GM21717 (cell line): ENCODE data around the gene TUBGCP6.

Experiments
- ATAC-seq: cut with Tn5 transposase; IDR thresholded peaks from one replicate; pipeline ENCODE4 v1.9.1; 2021; ENCODE audit warnings: mild to moderate bottlenecking, moderate library complexity; ENCODE audit not compliant: unreplicated experiment

The TUBGCP6 gene

DNA sequence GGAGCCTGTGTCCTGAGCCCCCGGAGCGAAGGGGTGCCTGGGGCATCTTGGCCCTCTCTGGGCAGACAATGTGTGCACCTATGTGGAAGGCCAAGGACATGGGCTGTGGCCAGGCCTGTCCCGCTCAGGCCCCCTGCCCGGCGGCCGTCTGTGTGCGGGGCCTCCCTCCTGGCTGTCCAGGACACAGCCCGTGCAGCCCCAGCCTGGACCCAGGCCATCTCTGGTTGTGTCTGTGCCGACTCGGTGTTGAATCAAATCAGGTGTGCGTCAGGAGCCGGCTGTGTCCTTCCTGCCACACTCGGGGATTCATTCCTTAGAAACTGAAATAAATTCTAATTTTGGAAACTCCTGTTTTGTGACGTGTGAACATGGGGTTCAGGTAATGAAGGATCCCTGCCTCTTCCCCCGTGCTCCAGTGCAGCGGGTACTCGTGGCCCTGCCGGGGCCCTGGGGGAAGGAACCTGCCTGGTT is 45.5 kb downstream of the TUBGCP6 start:
- no peak for ATAC-seq

DNA sequence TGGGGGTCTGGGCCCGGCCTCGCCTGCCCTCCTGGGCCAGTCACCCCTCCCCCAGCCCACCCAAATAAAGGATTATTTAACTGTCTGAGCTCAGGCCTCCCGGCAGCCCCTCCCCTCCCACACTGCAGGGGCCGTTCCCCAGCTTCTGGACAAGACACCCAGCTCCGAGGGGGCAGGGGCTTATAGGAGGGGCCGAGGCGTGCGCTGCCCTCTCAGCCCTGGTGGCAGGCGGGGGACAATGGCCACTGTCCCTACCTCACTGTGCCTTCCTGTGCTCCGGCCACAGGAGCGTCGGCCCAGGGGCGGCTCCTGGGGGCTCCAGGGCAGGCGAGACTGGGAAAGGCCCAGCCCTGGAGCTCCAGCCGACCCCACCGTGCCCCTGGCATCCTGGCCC is 46.2 kb downstream of the TUBGCP6 start:
- ATAC-seq, result no peak

DNA sequence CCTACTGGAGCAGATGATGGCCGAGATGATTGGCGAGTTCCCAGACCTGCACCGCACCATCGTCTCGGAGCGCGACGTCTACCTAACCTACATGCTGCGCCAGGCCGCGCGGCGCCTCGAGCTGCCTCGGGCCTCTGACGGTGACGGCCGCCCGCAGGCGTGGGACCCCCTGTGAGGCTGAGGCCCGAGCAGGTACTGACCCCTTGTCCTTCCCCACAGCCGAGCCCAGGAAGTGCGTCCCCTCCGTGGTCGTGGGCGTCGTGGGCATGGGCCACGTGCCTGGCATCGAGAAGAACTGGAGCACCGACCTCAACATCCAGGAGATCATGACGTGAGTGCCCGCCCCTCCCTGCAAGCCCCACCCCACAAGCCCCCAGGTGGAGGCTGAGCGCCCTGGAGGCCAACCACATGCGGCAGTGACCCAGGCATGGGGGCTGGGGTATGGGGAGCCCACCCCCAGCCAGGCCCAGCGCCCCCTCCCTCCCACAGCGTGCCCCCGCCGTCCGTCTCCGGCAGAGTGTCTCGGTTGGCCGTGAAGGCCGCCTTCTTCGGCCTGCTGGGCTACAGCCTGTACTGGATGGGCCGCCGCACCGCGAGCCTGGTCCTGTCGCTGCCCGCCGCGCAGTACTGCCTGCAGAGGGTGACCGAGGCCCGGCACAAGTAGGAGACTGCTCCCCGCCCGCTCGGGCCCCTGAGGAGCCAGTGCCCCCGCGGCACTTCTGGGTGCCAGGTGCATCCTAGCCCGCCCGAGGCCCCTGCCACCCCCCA is 46.8 kb downstream of the TUBGCP6 start:
- ATAC-seq, result no peak

DNA sequence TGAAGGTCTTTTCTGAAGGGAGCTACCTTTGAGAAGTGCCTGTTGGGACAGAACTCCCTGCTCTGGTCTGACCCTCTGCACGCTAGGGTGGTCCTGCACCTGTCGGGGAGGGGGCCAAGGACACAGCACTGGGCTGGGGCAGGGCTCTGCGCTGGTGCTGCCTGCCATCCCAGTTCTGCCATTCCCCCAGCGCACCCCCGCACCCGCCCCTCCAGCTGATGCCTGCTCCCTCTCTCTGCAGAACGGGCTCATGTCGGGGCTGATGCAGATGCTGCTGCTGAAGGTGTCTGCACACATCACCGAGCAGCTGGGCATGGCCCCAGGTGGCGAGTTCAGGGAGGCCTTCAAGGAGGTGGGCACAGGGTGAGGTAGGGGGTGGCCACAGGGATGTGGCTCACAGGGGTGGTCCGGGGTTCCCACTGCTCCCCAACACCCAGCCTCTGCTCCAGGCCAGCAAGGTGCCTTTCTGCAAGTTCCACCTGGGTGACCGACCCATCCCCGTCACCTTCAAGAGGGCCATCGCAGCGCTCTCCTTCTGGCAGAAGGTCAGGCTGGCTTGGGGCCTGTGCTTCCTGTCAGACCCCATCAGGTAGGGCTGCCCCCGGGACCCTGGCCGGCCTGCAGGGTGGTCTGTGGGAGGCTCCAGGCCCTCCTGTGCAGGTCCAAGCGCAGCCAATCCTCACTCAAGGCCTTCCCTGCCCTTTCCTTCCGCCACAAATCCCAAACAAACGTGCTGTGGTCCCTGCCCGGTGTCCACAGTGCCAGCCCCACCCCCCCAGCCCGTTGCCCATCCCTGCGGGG is 47.6 kb downstream of the TUBGCP6 start:
- no peak for ATAC-seq

DNA sequence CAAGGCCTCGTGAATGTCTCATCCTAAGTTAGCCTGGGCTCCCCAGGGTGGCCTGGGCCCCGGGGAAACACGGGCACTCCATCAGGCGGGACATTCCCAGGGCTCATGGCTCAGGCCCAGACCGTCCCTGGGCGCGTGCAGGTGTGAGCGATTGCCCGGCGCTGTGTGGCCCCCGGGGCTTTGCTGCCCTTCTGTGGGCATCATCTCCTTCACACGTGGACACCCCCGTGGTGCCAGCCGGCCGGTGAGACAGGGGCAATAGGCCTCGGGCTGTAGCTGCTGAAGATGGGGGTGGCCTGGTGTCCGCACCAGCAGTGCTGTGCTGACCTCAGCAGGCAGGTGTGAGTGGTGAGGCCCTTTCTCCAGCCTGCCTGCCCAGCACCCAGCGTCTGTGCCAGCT is 48.6 kb downstream of the TUBGCP6 start:
- no peak for ATAC-seq

DNA sequence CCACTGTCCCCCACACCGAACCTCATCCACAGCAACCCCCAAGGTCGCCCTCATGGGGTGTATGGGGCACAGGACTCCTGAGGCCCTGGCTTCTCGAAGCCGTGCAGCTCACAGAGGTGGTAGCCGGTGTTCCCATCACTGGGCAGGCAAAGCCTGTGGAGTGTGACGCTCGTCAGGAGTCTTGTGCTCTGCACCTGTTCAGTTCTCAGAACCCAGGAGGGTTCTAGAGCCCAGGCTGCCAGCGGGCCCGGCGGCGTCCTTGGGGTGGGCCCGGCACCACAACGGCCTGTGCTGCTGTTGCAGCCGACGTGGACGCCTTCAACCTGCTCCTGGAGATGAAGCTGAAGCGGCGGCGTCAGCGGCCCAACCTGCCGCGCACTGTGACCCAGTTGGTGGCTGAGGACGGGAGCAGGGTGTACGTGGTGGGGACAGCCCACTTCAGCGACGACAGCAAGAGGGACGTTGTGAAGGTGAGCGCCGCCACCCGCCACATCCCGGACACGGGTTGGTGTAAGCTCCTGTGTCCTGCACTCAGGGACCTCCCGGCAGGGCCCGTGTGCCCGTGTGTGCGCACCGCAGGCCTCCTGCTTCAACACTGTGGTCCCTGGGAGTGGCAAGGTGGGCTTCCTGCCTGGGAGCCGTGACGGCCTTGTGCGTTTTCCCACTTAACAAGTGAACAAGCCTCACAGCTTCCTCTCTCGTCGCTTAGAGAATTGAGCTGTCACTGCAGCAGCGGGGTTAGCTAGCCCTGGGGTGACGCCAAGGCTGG is 50.6 kb downstream of the TUBGCP6 start:
- ATAC-seq, result no peak

DNA sequence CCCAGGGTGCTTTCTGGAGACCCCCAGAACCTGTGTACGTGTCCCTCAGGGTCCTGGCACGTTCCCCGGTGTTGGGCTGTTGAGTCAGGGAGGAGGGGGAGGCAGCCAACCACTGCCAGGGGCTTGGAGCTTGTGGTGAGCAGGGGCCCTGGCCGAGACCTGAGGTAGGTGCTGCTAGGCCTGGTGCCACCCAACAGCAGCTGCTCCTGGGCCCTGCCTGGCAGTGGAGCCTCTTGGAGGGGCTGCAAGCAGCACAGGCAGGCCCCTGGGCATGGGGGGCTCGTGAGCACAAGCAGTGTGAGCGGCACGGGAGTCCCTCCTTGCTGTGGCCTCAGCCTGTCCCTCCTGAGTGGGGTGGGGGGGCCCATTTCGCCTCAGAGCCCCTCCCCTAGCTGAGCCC is 51.2 kb downstream of the TUBGCP6 start:
- no peak for ATAC-seq

DNA sequence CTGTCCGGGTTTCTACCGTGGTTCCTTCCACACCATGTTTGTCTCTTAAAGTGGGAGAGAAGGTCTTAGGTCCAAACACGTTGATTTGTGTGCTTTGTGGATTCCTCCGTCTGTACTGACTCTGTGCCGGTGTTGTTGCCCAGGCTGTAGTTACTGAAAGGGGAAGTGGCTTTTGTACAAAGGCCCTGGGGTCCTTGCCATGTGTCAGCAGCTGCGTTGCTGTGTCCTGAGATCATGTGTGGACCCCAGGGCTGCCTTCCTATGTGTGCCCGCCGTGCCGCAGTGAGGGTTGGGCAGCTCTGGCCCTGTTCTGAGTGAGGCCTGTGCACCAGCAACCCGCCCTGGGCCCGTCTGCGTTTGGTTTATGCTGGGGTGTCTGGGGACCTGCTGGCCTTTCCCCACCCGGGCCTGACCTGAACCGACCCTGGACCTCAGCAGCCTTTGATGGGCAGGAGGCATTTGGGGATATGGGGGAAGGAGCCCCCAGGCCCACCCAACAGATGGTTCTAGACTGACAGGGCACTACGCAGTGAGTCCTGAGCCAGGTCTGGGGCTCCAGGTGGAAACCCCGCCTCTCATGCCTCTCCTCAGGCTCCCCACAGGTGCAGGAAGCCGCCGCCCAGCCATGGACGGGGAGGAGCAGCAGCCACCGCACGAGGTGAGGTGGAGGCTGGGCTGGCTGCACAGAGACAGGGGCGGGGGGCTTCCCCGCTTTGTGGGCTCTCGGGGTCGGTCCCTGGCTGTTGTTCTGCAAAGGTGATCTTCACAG is 52.2 kb downstream of the TUBGCP6 start:
- ATAC-seq, result no peak

DNA sequence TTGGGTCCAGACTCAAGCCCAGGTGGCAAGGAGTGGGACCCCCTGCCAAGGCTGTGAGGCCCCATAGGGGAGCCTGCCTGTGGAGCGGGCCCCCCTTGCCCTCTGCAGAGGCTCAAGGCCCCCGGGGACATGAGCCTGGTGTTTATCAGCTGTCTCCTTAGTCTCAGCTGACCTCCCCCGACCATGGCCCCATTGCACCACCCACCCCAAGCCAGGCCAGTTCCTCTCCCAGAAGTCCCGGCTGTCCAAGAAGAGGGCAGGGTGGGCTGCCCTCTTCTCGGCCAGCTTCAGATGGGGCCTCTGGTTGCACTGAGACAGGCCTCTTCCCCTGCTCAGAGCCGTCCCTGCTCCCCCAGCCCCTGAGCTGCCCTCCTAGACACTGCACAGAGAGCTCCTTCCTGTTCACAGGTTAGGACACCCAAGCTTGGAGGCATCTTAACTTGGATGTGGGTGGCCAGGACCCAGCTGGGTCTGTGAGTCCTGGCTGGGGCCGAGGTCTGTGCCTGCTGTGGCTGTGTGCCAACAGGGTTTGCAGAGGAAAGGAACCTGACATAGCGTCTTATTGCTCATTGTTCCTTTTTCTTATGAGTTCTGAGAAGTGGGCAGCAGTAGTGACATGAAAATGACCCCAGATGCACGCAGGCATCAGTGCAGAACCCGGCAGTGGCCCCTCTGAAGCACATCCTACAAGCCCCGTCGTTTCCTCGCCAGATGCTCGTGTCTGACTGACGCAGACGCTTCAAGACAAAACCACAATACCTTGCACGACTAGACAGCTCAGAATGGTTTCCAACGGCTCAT is 53.7 kb downstream of the TUBGCP6 start:
- ATAC-seq, result peak; percentile 27

DNA sequence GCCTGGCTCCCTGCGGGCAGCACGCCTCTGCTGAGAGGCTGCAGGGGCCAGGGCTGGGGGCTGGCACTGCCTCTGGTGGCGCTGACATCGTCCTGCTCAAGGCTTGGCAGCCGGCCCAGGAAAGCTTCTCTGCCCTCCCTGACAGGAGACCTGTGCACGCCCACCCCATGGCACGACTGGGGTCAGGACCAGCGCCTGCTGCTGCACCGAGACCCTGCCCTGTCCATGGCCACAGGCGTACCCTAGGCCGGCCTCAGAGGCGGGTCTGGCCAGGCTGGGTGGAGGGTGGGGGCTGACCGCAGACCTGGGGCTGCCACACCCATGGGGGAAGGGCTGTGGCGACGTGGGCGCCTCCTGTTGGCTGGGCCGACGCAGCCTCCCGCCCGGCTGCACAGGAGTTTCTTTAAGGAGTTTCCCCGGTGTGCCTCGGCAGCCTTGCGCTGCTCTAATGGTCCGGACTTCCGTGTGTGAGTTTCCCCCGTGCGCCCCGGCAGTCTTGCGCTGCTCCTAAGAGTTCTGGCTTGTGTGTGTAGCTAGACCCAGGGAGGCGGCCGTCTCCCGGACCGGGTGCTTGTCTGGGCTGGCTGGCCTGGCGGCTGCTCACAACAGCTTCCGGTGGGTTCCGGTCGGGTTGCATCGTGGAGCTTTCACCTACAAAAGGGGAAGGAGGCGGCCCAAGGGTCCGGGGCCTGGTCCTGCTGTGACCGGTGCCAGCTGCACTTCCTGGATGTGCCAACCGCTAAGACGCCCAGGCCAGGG is 54.5 kb downstream of the TUBGCP6 start:
- ATAC-seq, result peak; percentile 35

DNA sequence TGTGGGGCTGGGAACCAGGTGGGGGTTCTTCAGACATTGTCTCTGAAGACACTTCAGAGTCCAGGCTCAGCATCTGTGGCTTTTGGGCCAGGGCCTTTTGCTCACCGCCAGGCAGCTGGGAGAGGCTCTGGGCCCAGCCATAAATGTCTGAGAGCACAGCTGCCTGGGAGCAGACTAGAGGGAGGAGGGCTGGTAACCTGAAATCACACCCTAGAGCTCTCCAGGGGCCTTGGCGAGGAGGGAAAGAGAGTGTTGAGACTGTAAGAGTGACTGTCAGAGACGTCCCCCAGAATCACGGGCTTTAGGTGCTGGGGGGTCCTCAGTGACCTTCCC is 55.0 kb downstream of the TUBGCP6 start:
- ATAC-seq, result no peak

DNA sequence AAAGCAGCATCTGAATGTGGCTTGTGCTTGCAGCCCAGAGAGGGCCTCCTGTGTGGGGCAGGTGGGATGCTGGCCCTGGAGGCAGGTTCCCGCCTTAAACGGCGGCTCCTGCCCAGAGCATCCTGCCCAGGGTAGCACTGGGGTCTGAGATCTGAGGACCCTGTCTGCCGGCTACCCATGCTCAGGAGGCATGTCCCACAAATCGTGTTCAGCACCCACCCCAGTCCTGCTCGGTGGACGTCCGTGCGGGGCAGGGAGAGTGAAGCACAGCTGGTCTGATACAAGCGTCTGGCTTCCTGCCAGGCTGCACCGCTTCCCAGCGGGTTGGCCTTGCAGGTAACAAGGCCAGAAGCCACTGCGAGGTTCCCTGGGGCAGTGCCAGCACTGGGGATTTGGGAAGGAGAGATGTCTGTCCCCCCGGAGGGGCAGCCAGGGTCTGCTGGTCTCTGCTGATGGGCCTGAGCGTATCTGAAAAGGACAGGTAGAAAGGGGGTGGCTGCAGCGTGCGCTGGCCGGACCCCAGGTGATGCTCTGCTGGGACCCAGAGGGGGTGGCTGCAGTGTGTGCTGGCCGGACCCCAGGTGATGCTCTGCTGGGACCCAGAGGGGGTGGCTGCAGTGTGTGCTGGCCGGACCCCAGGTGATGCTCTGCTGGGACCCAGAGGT is 55.5 kb downstream of the TUBGCP6 start:
- no peak for ATAC-seq

DNA sequence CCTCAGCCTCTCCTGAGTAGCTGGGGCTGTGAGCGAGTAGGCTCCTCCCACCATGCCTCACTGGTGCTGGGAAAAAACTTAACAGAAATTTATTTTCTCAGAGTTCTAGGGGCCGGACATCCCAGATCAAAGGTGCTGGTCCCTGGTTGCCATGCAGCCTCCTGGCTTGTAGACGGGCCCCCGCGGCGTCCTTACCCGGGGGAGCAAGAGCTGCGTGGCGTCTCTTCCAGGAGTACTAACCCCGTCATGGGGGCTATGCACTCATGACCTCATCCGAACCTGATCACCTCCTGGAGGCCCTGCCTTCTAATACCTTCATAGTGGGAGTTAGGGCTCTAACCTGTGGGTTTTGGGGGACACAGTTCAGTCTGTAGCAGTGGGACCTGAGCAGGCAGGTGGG is 56.5 kb downstream of the TUBGCP6 start:
- ATAC-seq, result no peak

DNA sequence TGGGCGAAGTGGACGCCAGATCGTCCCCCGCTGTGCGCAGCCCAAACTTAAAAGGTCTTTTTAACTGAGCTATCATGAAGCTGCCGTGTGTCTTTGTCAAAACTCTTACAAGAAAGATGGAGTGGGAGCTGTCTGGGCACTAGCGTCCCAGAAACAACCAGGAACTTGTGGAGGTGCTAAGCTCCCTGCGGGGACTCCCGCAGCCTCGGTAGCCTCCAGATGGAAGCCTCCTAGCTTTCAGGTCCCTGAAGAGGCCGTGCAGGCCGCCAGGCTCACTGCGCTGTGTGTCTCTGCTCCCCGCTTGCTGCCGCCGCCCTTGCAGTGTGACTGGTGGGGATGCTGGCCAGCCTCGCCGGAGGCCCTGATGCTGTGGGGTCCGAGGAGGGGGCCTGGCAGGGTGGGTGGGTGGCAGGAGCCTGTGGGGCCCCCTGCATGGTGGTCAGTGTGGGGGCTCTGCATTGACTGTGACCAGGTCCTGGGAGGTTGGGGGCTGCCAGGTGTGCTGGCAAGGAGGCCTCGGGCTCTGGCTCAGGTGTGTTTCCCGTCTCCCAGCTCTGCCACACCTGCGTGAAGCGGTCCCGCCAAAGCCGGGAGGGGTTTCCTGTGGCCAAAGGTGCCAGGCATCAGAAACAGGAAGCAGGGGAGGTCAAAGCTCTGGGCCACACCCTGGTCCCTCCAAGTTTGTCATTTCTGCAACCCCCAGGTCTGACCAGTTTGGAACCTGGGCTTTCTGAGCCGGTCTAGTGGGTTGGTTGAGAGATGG is 57.9 kb downstream of the TUBGCP6 start:
- ATAC-seq, result no peak

DNA sequence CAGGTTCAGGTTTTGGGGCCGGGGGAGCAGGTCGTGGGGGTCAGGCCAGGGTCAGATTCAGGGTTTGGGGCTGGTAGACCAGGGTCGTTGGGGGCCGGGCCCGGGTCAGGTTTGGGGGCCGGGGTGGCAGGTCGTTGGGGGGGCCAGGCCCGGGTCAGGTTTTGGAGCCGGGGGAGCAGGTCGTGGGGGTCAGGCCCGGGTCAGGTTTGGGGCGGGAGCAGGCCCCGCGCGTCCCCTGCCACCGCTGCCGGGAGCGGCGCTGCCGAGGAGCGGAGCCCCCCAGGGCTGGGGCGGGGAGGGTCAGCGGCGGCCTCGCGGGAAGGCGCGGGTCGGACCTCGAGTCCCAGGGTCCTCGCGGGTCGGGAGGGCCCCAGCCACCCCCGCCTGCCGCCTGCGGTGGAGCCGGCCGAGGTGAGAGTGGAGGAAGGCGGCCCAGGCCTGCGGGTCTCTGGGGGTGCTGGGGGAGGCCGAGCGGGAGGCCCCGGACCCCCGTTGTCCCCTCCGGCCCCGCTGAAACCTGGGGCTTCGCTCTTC is 58.6 kb downstream of the TUBGCP6 start:
- ATAC-seq, result no peak

DNA sequence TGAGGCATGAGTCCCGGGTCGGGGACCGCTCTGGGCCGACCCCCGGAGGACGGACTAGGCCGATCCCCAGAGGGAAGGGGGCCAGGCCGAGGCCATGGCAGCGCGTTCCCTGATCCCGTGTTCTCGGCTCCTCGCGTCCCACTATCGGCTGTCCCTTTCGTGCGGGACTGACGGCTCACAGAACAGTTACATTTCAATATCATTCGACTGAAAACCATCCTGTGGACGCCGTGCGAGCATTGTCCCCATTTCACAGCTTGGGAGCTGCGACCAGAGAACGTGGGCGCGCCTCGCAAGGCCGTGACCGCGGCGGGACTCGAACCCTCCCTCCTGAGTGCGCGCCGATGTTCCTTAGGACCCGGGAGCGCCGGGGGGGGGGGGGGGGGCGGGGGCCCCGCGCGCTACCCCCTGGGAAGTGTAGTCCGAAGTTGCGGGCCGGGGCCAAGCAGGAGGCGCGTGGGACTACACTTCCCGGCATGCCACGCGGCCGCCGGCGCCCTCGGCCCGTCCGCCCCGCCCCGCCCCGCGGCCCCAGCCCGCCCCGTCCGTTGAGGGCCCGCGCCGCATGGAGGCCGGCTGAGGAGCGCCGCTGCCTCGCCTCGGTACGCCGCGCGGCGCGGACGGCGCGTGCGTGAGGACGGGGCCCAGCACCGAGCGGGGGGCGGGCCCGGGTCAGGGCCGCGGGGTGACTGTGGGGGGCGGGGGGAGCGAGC is 59.3 kb downstream of the TUBGCP6 start, which contains the start of gene TRABD:
TSS of gene TRABD (plus strand) at position 539 of the 713 bp plus-strand sequence. CDS start 7,148 bp downstream, outside the sequence.
- no peak for ATAC-seq

DNA sequence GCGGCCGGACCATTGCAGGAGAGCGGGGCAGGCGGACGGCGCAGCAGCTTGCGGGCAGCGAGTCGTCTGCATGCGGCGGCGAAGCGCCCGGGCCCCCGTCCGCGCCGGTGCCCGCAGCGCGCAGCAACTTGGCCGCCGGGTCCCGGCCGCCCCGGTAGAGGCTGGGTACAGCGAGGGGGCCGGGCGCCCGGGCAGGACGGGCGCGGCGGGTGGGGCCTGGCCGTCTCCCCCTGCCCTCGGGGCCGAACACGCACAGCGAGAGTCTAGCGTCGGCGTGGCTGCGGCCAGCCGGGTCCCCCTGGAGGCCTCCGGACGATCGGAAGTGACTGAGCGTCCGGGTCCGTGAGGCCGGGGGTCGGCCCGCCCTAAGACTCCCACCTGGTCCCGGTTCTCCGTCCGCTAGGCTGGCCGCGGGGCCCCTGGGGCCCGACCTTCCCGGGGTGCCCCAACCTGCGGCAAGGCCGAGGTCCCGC is 59.9 kb downstream of the TUBGCP6 start:
- ATAC-seq, result no peak
